ENCODE measurements around the gene SSH3.

Gene SSH3

DNA sequence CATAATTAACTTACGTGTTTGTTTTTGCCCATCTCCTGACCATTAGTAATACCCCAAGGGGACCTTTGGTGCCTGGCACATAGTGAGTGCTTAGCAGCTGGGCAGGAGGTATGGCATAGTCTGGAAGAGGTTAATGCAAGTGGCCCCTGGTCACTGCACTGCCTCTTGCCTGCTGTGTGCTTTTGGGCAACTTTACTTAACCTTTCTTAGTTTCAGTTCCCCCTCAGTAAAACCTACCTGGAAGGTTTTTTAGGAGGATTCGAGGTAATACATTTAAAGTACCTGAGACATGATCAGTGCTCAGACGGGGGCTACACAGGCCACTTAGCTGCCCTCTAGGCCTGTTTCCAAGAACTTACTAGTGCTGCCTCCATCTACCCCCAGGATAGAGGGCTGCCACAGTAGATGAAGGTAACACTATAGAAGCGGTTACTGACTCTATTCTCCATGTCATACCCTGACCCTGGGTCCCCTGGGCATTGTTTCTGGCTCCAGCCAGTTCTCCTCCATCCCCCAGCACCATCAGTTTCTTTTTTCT is 46.7 kb downstream of the SSH3 start:
- Mint-ChIP-seq H3K4me1 (peaks cover 76% of the 10 kb centered on the region), H3K4me3 (peak overlapping the region; percentile 26), H3K27ac (peak overlapping the region; percentile 65), H3K27me3 (no peaks in the 10 kb centered on the region), H3K36me3 (no peaks in the 10 kb centered on the region), H3K9me3 (no peaks in the 10 kb centered on the region)
- ATAC-seq: no peak

- no peaks in the 10 kb centered on the region for H3K36me3 Mint-ChIP-seq
- no peaks in the 10 kb centered on the region for H3K27me3 Mint-ChIP-seq
- H3K27ac Mint-ChIP-seq: peak overlapping the region; percentile 92
- peak overlapping the region; percentile 81 for H3K4me3 Mint-ChIP-seq
- no peak for ATAC-seq
- H3K9me3 Mint-ChIP-seq: no peaks in the 10 kb centered on the region
- H3K4me1 Mint-ChIP-seq: peaks cover 76% of the 10 kb centered on the region
Observed at GRCh38 chr11:67351275-67352005, 48.1 kb downstream of the SSH3 start.

GRCh38 chr11:67352546-67353316 is 49.4 kb downstream of the SSH3 start:
- no peaks in the 10 kb centered on the region for H3K27me3 Mint-ChIP-seq
- peaks cover 81% of the 10 kb centered on the region for H3K4me1 Mint-ChIP-seq
- H3K4me3 Mint-ChIP-seq: peak overlapping the region; percentile 87

DNA sequence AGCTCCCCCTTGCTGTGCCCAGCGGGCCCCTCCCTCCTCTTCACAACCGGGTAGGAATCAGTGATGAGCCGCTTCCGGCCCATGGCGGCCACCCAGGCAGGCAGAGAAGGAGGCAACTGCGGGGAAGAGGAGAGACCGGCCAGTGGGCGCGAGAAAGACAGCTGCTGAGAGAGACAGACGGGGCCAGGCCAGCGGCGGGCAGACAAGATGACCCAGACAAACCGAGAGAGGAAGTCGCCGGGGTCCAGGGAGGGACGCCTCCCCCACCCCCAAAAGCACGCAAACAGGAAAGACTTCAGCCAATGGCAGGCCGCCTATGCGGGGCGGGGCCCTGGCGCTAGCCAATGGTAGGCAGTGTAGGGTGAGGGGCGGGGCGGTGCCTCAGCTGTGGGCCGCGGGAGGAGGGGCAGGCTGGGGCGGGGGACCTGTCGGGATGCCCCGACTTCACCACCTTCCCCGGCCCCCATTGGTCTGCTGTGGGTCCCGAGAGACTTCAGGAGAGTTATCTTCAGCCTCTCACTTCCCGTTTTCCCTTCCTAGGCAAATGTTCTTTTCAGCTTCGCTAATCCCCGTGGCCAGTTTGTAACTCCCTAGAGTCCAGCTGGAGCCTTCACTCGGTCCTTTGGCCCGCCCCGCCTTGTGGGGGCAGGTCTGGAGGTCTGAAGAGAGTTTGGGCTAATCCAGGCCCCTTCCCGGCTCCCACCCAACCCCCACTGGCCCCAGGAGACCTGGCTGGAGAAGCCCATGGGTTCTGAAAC is 50.2 kb downstream of the SSH3 start, which contains the start of gene POLD4:
Gene POLD4 (minus strand): TSS at position 230 of the 758 bp plus-strand sequence. CDS start 147 bp downstream, at position 83.
- Mint-ChIP-seq H3K27me3 (no peaks in the 10 kb centered on the region), H3K27ac (peak within 1 kb of the TSS; percentile 92), H3K36me3 (no peaks in the 10 kb centered on the region), H3K4me3 (peak within 1 kb of the TSS; percentile 87), H3K9me3 (no peaks in the 10 kb centered on the region), H3K4me1 (peaks cover 81% of the 10 kb centered on the region)
- ATAC-seq: peak; percentile 93

More at GRCh38 chr11:67352546-67353316, 49.4 kb downstream of the SSH3 start:
- Mint-ChIP-seq H3K27ac (peak overlapping the region; percentile 92), H3K36me3 (no peaks in the 10 kb centered on the region), H3K9me3 (no peaks in the 10 kb centered on the region)
- ATAC-seq: peak; percentile 59

- no peaks in the 10 kb centered on the region for H3K36me3 Mint-ChIP-seq
- H3K9me3 Mint-ChIP-seq: no peaks in the 10 kb centered on the region
- ATAC-seq: no peak
- H3K27ac Mint-ChIP-seq: peak overlapping the region; percentile 92
- peaks cover 81% of the 10 kb centered on the region for H3K4me1 Mint-ChIP-seq
- H3K4me3 Mint-ChIP-seq: peak overlapping the region; percentile 87
- H3K27me3 Mint-ChIP-seq: no peaks in the 10 kb centered on the region
Observed at GRCh38 chr11:67354075-67355022, 51.0 kb downstream of the SSH3 start.

DNA sequence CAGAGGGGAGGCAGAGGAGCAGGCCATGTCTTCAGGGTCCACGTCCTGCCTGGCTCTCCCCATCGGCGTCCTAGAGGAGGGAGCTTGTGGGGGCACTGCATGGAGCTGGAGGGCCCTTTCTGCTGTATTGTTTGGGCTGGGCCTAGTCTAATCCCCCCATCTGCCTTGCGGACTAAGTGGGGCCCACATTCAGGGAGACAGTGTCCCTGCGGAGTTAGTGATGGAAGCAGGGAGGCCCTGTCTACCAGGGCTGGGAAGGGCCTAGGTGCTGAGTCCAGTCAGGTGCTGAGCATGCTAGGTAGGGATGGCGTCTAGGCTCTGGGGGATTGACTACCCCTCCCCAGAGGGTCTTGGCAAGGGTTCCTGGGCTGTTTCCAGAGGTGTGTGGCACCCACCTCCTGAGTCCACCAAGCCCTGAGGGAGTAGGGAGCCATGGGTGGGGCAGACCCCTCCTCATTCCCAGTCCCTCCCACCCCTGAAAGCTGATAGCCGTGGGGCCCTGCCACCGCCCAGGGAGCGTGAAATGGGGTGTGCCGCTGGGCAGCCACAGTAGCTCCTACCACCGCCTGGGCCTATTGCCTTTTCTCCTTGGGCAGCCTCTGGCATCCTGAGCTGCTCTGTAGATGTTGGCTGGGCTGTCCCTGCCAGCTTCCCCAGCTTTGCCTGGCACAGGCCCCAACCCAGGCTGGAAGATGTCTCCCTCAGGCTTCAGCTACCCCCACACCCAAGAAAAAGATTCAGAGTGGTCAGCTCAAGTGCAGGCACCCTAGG is 51.9 kb downstream of the SSH3 start:
- no peaks in the 10 kb centered on the region for H3K27me3 Mint-ChIP-seq
- no peaks in the 10 kb centered on the region for H3K9me3 Mint-ChIP-seq
- H3K4me3 Mint-ChIP-seq: no peak overlapping the region
- ATAC-seq: no peak
- H3K36me3 Mint-ChIP-seq: no peaks in the 10 kb centered on the region
- H3K4me1 Mint-ChIP-seq: peaks cover 72% of the 10 kb centered on the region
- H3K27ac Mint-ChIP-seq: peak overlapping the region; percentile 92

- Mint-ChIP-seq H3K9me3 (no peaks in the 10 kb centered on the region), H3K27ac (peak overlapping the region; percentile 92), H3K4me3 (no peak overlapping the region), H3K27me3 (no peaks in the 10 kb centered on the region), H3K36me3 (no peaks in the 10 kb centered on the region), H3K4me1 (peaks cover 65% of the 10 kb centered on the region)
- ATAC-seq: no peak
Observed at GRCh38 chr11:67355794-67356386, 52.6 kb downstream of the SSH3 start.

GRCh38 chr11:67356387-67356863 is 53.1 kb downstream of the SSH3 start:
- H3K27me3 Mint-ChIP-seq: no peaks in the 10 kb centered on the region

GRCh38 chr11:67356864-67357561 is 53.7 kb downstream of the SSH3 start:
- peaks cover 63% of the 10 kb centered on the region for H3K4me1 Mint-ChIP-seq
- no peaks in the 10 kb centered on the region for H3K9me3 Mint-ChIP-seq
- peak overlapping the region; percentile 92 for H3K27ac Mint-ChIP-seq
- H3K36me3 Mint-ChIP-seq: no peaks in the 10 kb centered on the region
- no peak for ATAC-seq
- H3K27me3 Mint-ChIP-seq: no peaks in the 10 kb centered on the region
- H3K4me3 Mint-ChIP-seq: peak overlapping the region; percentile 62

More at GRCh38 chr11:67356387-67356863, 53.1 kb downstream of the SSH3 start:
- Mint-ChIP-seq H3K4me1 (peaks cover 61% of the 10 kb centered on the region), H3K9me3 (no peaks in the 10 kb centered on the region), H3K36me3 (no peaks in the 10 kb centered on the region), H3K4me3 (peak overlapping the region; percentile 62), H3K27ac (peak overlapping the region; percentile 92)
- no peak for ATAC-seq

DNA sequence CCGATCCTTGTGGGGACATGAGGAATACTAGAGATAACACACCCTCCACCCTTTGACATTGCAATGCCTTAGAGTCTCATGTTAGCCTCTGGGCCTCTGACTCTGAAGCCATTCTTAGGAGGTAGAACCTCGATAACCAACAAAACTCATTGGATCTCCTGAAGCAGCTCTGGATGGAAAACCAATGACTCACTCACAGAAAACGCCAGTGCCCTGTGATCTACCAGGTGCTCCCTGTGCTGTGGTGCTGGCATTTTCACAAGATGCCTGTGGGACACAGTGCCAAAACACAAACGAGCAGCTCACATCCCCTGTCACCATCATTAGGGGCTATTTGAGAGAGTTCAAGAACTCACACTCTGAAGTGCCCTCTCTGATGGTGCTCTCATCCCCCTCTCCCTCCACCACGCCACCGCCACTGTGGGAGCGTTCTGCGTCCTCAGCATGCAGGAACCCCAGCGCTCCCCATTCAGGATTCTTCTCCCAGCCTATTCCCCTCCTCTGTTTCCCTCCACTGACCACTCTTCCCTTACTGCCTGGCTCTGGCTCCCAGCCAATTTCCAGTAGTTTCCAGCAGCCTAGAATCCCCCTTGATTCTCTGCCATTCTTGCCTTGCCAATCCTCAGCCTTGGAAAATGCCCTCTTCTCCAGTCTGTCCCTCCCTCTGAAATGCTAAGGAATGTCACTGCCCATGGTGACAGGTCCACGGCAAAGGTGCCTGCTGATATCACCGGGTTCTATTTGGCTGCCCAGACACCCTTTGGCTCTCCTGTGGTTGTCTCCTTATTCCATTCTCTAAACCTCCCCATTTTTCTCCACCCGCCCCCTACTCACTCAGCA is 54.7 kb downstream of the SSH3 start:
- Mint-ChIP-seq H3K4me1 (peaks cover 73% of the 10 kb centered on the region), H3K36me3 (peaks cover 5% of the 10 kb centered on the region), H3K9me3 (no peaks in the 10 kb centered on the region), H3K27me3 (no peaks in the 10 kb centered on the region), H3K4me3 (no peak overlapping the region), H3K27ac (no peak overlapping the region)
- no peak for ATAC-seq
